Nephron progenitor cell (in vitro differentiated cells): Measurements from ENCODE around the gene TCERG1L.
"Not testable (repeated sequence)": the region's sequence is repeated elsewhere in the genome, so short reads cannot be mapped to it uniquely, and the experiment has no call there.

ENCODE experiments used
- DNase-seq: peaks from one replicate; pipeline ENCODE4 v3.0.0; 2021
- H3K27ac Mint-ChIP-seq: 2 replicates; pipeline ENCODE4 v1.8.0; 2021; ENCODE audit warnings: mild to moderate bottlenecking, moderate library complexity, mixed read lengths
- H3K27me3 Mint-ChIP-seq: 2 replicates; pipeline ENCODE4 v1.8.0; 2021; ENCODE audit warnings: mild to moderate bottlenecking, low read depth, mixed read lengths; ENCODE audit not compliant: poor library complexity
- H3K36me3 Mint-ChIP-seq: 2 replicates; pipeline ENCODE4 v1.8.0; 2021; ENCODE audit warnings: low read depth, mixed read lengths
- H3K4me1 Mint-ChIP-seq: 2 replicates; pipeline ENCODE4 v1.8.0; 2021; ENCODE audit warnings: mixed read lengths
- H3K4me3 Mint-ChIP-seq: 2 replicates; pipeline ENCODE4 v1.8.0; 2021; ENCODE audit warnings: mild to moderate bottlenecking, moderate library complexity, mixed read lengths
- H3K9me3 Mint-ChIP-seq: 2 replicates; pipeline ENCODE4 v1.8.0; 2021; ENCODE audit warnings: mild to moderate bottlenecking, moderate library complexity, mixed read lengths
- CTCF ChIP-seq: fragments of 200-600 bp; sonication (generic); IDR thresholded peaks from 2 replicates; pipeline ENCODE4 v1.5.0; 2021; ENCODE audit warnings: antibody characterized with exemption

Gene TCERG1L

GRCh38 chr10:131137223-131137622 is 174.3 kb downstream of the TCERG1L start:
- Mint-ChIP-seq H3K27me3 (peaks cover 22% of the 10 kb centered on the region), H3K4me3 (no peak overlapping the region), H3K36me3 (no peaks in the 10 kb centered on the region), H3K9me3 (no peaks in the 10 kb centered on the region), H3K4me1 (peaks cover 11% of the 10 kb centered on the region), H3K27ac (no peak overlapping the region)
- TF ChIP-seq CTCF, result no peak
- DNase-seq, result no peak

DNA sequence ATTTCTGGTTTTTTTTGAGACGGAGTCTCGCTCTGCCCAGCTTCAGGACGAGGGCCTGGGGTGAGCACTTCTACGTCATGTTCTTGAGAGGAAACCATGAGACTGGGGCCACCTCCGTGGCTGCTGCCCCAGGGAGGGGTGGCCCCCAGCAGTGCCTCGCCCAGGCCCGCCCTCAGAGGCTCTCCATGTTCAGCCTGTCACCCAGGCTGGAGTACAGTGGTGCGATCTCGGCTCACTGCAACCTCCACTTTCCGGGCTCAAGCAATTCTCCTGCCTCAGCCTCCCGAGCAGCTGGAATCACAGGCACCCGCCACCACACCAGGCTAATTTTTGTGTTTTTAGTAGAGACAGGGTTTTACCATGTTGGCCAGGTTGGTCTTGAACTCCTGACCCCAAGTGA is 175.2 kb downstream of the TCERG1L start:
- not testable (repeated sequence) for H3K9me3 Mint-ChIP-seq, H3K36me3 Mint-ChIP-seq, H3K27ac Mint-ChIP-seq, DNase-seq, H3K4me3 Mint-ChIP-seq
- peaks cover 20% of the 10 kb centered on the region for H3K4me1 Mint-ChIP-seq
- H3K27me3 Mint-ChIP-seq, result peaks cover 22% of the 10 kb centered on the region

- Mint-ChIP-seq H3K4me1 (peaks cover 26% of the 10 kb centered on the region), H3K4me3 (no peak overlapping the region), H3K27me3 (peaks cover 22% of the 10 kb centered on the region), H3K36me3 (no peaks in the 10 kb centered on the region), H3K27ac (no peak overlapping the region), H3K9me3 (peaks cover 3% of the 10 kb centered on the region)
- TF ChIP-seq CTCF, result no peak
- no peak for DNase-seq
Observed at GRCh38 chr10:131135716-131136115, 175.8 kb downstream of the TCERG1L start.

- no peak overlapping the region for H3K4me3 Mint-ChIP-seq
- H3K9me3 Mint-ChIP-seq, result peaks cover 8% of the 10 kb centered on the region
- H3K27ac Mint-ChIP-seq, result no peak overlapping the region
- peaks cover 16% of the 10 kb centered on the region for H3K27me3 Mint-ChIP-seq
- no peak for DNase-seq
- no peak for TF ChIP-seq CTCF
- no peaks in the 10 kb centered on the region for H3K36me3 Mint-ChIP-seq
- peaks cover 37% of the 10 kb centered on the region for H3K4me1 Mint-ChIP-seq
Observed at GRCh38 chr10:131134651-131135050, 176.9 kb downstream of the TCERG1L start.

DNA sequence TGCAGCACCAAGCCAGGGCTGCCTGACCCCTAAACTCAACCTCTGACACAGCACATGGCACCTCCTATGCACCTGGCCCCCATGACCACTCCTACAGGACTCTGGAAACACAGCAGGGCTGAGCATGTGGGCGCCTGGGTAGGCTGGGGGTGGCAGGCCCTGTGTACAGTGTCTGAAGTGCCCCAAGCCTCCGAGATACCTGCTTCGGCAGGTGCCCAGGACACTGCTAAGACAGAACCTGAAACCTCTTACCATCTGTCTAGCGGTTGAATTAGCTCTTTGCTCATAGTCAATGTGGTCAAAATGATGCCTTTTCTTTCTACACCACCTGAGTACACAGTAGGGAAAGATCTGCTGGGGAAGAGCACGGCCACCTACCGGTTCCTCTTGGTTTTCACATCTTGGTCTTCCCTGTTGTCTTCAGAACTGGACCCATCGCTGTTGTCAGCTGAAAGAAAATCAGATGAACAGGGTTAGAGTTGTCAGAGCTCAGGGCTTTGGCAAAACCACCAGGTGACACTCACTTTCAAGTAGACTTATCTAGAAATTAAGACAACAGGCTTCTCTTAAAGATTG is 177.4 kb downstream of the TCERG1L start:
- H3K27ac Mint-ChIP-seq, result no peak overlapping the region
- peaks cover 41% of the 10 kb centered on the region for H3K4me1 Mint-ChIP-seq
- no peaks in the 10 kb centered on the region for H3K36me3 Mint-ChIP-seq
- H3K27me3 Mint-ChIP-seq, result peaks cover 14% of the 10 kb centered on the region
- H3K4me3 Mint-ChIP-seq, result no peak overlapping the region
- no peak for DNase-seq
- TF ChIP-seq CTCF, result no peak
- peaks cover 8% of the 10 kb centered on the region for H3K9me3 Mint-ChIP-seq

GRCh38 chr10:131132681-131133080 is 178.8 kb downstream of the TCERG1L start:
- no peak for TF ChIP-seq CTCF
- peak overlapping the region; percentile 58 for H3K27ac Mint-ChIP-seq
- DNase-seq, result no peak
- H3K9me3 Mint-ChIP-seq, result peaks cover 8% of the 10 kb centered on the region
- no peak overlapping the region for H3K4me3 Mint-ChIP-seq
- H3K36me3 Mint-ChIP-seq, result no peaks in the 10 kb centered on the region
- peaks cover 55% of the 10 kb centered on the region for H3K4me1 Mint-ChIP-seq
- H3K27me3 Mint-ChIP-seq, result peaks cover 12% of the 10 kb centered on the region
